Measurements from ENCODE around the gene RNF222. TPM values are rescaled to one million over a fixed set of nuclear protein-coding genes. Genes with fewer than 3 reads are reported as not detected.

The RNF222 gene
- total RNA-seq, 1 experiment from 2014 or later: not detected

DNA sequence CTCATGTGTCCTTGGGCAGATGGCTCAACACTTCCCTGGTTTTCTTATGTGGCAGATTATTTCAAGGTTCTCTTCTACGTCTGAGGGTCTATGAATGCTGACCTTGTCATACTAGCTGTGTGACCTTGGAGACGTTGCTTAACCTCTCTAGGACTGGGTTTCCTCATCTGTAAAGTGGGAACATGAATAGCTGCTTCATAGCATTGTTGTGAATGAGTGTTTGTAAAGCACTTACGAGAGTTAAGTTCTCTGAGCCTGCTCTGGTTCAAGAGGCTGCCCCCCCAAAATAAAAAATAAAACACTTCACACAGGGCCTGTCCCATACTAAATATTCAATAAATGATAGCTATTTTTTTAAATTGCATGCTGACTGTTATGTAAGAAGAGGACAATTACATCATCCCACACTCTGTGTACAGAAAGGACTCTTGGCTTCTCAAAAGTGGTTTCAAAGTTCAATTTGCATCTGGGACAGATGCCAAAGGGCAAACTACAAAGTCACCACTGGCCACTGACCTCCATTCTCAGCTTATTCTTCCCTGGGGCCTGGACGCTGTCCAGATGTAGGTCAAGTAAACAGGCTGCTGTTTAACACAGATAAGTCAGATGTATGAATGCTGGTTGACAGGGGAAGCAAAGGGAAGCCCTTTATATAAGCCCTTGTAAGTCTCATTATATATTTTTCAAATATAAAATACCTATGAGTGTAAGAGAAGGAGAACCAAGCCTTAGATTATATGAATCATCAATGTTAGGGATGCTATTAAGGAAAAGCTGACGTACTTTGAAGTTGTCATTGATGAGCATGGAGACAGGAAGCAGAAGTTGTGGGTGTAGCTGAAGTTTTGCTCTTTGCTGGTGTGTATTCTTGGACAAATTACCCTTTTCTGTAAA lies 22.7 kb upstream of the RNF222 start:
- H3K4me3 Mint-ChIP-seq (ENCODE audit: unreplicated experiment): no peak overlapping the region
- no peak for TF ChIP-seq CTCF (IDR thresholded peaks at IDR 0.05; ENCODE audit: unreplicated experiment)
- intact Hi-C loops (cut with micrococcal nuclease): no loop called here
- H3K27me3 Mint-ChIP-seq (ENCODE audit: insufficient read depth, unreplicated experiment): peaks cover 23% of the 10 kb centered on the region
- peak; percentile 80 for DNase-seq (ENCODE audit: unreplicated experiment)
- BruUV-seq (replicated peaks): no TSS peak
- no peaks in the 10 kb centered on the region for H3K4me1 Mint-ChIP-seq (ENCODE audit: insufficient read depth, unreplicated experiment)
- no peaks in the 10 kb centered on the region for H3K36me3 Mint-ChIP-seq (ENCODE audit: insufficient read depth, unreplicated experiment)
- H3K9me3 Mint-ChIP-seq (ENCODE audit: unreplicated experiment): no peaks in the 10 kb centered on the region
- ChIA-PET CTCF (interaction anchor here (0.6 to 3.2 kb wide), 5 partner anchors 11 to 381 kb away, joined by 3 to 28 read pairs (median 5); no protein-coding TSS in a partner anchor), POLR2A (interaction anchor here (0.6 to 3.0 kb wide), 7 partner anchors 8 to 85 kb away, joined by 3 to 31 read pairs (median 6); partner anchors contain the start of gene NDEL1)
- no peak overlapping the region for H3K27ac Mint-ChIP-seq (ENCODE audit: low read depth, unreplicated experiment)

- DNase-seq (ENCODE audit: unreplicated experiment): no peak
- no peak for TF ChIP-seq CTCF (IDR thresholded peaks at IDR 0.05; ENCODE audit: unreplicated experiment)
- H3K36me3 Mint-ChIP-seq (ENCODE audit: insufficient read depth, unreplicated experiment): no peaks in the 10 kb centered on the region
- H3K4me1 Mint-ChIP-seq (ENCODE audit: insufficient read depth, unreplicated experiment): no peaks in the 10 kb centered on the region
- H3K9me3 Mint-ChIP-seq (ENCODE audit: unreplicated experiment): no peaks in the 10 kb centered on the region
- H3K27ac Mint-ChIP-seq (ENCODE audit: low read depth, unreplicated experiment): no peak overlapping the region
- POLR2A ChIA-PET: interaction anchor here (3.0 kb wide), 1 partner anchor 17 kb away, joined by 31 read pairs; the partner anchor contains the start of gene NDEL1
- intact Hi-C loops (cut with micrococcal nuclease): no loop called here
- peaks cover 23% of the 10 kb centered on the region for H3K27me3 Mint-ChIP-seq (ENCODE audit: insufficient read depth, unreplicated experiment)
- no peak overlapping the region for H3K4me3 Mint-ChIP-seq (ENCODE audit: unreplicated experiment)
- BruUV-seq (replicated peaks): no TSS peak
- CTCF ChIA-PET: interaction anchor here (0.6 to 3.2 kb wide), 3 partner anchors 10 to 689 kb away, joined by 3 to 28 read pairs (median 3); no protein-coding TSS in a partner anchor
These were observed 21.7 kb upstream of the RNF222 start for GRCh38 chr17:8419305-8419704.

DNA sequence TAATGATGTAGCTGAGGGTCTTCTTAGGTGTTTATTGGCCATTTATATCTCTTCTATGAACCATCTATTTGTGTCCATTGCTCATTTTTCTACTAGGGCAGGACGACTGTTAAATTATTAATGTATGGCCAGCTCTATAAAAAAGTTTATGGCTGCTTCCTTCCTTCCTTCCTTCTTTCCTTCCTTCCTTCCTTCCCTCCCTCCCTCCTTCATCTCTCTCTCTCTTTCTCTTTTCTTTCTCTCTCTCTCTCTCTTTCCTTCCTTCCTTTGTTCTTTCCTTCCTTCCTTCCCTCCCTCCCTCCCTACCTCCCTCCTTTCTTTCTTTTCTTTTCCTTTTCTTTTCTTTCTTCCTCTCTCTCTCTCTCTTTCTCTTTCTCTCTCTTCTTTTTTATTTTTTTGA lies 20.8 kb upstream of the RNF222 start:
- Mint-ChIP-seq H3K36me3 (ENCODE audit: insufficient read depth, unreplicated experiment) (no peaks in the 10 kb centered on the region), H3K27me3 (ENCODE audit: insufficient read depth, unreplicated experiment) (peaks cover 23% of the 10 kb centered on the region), H3K27ac (ENCODE audit: low read depth, unreplicated experiment) (no peak overlapping the region), H3K4me1 (ENCODE audit: insufficient read depth, unreplicated experiment) (no peaks in the 10 kb centered on the region), H3K4me3 (ENCODE audit: unreplicated experiment) (no peak overlapping the region), H3K9me3 (ENCODE audit: unreplicated experiment) (no peaks in the 10 kb centered on the region)
- intact Hi-C loops (cut with micrococcal nuclease): no loop called here
- ChIA-PET CTCF (no interaction called here), POLR2A (interaction anchor here (0.5 kb wide), 1 partner anchor 75 kb away, joined by 3 read pairs; no protein-coding TSS in a partner anchor)
- BruUV-seq (replicated peaks): no TSS peak
- no peak for TF ChIP-seq CTCF (IDR thresholded peaks at IDR 0.05; ENCODE audit: unreplicated experiment)
- no peak for DNase-seq (ENCODE audit: unreplicated experiment)

GRCh38 chr17:8417806-8418205 lies 20.2 kb upstream of the RNF222 start:
- Mint-ChIP-seq H3K27me3 (ENCODE audit: insufficient read depth, unreplicated experiment) (peaks cover 23% of the 10 kb centered on the region), H3K9me3 (ENCODE audit: unreplicated experiment) (no peaks in the 10 kb centered on the region), H3K27ac (ENCODE audit: low read depth, unreplicated experiment) (no peak overlapping the region), H3K4me3 (ENCODE audit: unreplicated experiment) (no peak overlapping the region), H3K36me3 (ENCODE audit: insufficient read depth, unreplicated experiment) (no peaks in the 10 kb centered on the region), H3K4me1 (ENCODE audit: insufficient read depth, unreplicated experiment) (peaks cover 4% of the 10 kb centered on the region)
- no TSS peak for BruUV-seq (replicated peaks)
- CTCF ChIA-PET: interaction anchor here (0.7 kb wide), 1 partner anchor 19 kb away, joined by 4 read pairs; no protein-coding TSS in a partner anchor
- intact Hi-C loops (cut with micrococcal nuclease): no loop called here
- TF ChIP-seq CTCF (IDR thresholded peaks at IDR 0.05; ENCODE audit: unreplicated experiment): no peak
- POLR2A ChIA-PET: interaction anchor here (0.5 to 1.3 kb wide), 3 partner anchors 18 to 385 kb away, joined by 3 to 5 read pairs (median 4); partner anchors contain the start of gene NDEL1
- DNase-seq (ENCODE audit: unreplicated experiment): peak; percentile 37

Data from MCF 10A (cell line).